DLD1 (cell line): Measurements from ENCODE around the gene REC114.
"Not testable (repeated sequence)": the region's sequence is repeated elsewhere in the genome, so short reads cannot be mapped to it uniquely, and the experiment has no call there.

Experiments
- in situ Hi-C: cut with HindIII; loops from 2 replicates; pipeline ENCODE4 v1.10.0; 2017; ENCODE audit warnings: low sequenced_read_pairs

The REC114 gene

DNA sequence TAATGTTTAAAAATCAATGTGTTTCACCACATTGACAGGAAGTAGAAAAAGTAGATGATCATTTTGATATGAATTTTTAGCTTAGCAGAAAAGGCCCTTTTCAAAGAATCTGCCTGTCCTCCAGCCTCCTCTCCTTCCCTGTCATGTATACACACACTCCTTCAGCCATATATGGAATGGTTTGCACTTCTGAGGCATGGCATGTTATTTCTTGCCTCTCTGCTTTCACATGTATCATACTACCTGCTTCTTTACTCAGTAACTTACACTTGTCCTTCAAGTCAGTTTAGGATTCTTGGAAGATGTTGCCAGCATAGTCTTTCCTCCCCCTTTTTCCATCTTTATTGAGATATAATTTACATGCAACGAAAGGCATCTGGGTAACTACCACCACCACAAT lies 79.0 kb downstream of the REC114 start:
- in situ Hi-C loops, result loop anchor here (10.0 kb wide), 1 partner anchor 163 kb away; the partner anchor contains the start of gene CD276

- in situ Hi-C loops, result loop anchor here (10.0 kb wide), 1 partner anchor 160 kb away; the partner anchor contains the start of gene CD276
Observed at GRCh38 chr15:73524919-73525318, 82.0 kb downstream of the REC114 start.

DNA sequence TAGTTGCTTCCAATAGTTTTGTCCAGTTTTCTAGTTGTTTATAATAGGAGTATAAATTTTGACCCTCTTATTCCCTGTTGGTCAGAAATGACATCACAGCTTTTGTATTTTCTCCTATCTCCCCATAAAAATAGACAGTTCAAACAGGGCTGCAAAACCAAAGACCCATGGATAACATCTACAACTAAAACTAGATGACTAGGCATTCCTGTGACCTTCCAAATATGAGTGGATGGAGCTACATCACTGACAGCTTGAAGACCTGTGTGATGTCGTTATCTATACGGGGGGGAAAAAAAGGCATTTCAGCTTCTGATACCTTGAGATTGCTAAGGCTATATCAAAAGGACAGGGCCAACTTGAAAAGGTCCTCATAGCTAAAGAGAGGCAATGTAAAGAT lies 84.6 kb downstream of the REC114 start:
- in situ Hi-C loops, result loop anchor here (10.0 kb wide), 1 partner anchor 157 kb away; the partner anchor contains the start of gene CD276

GRCh38 chr15:73530649-73531048 lies 87.7 kb downstream of the REC114 start:
- in situ Hi-C loops, result no loop called here

DNA sequence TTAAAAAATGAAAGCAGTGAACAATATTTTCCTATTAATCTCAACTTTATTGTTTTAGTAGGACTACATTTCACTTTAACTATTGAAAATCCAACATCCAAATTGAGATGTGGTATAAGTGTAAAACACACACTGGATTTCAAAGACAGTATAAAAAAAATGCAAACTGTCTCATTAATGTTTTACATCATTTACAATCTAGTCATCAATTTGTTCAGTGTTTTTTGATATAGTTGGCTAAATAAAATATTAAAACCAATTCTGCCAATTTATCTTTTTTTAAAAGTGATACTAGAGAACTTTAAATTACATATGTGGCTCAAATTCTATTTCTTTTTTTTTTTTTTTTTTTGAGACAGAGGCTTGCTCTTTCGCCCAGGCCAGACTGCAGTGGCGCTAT lies 95.2 kb downstream of the REC114 start:
- in situ Hi-C loops, result no loop called here

DNA sequence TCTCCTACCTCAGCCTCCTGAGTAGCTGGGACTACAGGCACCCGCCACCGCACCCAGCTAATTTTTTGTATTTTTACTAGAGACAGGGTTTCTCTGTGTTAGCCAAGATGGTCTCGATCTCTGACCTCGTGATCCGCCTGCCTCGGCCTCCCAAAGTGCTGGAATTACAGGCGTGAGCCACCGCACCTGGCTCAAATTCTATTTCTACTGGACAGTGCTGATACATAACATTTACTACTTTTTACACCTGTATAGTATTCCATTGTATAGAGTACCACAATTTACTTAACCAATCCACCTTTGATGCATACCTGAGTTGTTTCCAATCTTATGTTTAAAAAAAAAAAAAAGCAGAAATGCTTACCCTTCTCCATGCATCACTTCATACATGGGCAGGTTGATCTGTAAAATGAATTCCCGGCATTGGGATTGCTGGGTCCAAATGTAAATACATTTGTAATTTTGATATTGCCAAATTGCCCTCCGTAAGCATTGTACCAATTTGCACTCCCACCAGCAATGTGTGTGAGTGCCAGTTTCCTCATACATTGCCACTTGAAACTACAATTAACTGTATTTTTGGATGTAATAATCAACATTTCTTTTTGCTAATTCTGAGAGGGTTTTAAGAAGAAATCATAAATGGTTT lies 95.7 kb downstream of the REC114 start:
- in situ Hi-C loops, result no loop called here

DNA sequence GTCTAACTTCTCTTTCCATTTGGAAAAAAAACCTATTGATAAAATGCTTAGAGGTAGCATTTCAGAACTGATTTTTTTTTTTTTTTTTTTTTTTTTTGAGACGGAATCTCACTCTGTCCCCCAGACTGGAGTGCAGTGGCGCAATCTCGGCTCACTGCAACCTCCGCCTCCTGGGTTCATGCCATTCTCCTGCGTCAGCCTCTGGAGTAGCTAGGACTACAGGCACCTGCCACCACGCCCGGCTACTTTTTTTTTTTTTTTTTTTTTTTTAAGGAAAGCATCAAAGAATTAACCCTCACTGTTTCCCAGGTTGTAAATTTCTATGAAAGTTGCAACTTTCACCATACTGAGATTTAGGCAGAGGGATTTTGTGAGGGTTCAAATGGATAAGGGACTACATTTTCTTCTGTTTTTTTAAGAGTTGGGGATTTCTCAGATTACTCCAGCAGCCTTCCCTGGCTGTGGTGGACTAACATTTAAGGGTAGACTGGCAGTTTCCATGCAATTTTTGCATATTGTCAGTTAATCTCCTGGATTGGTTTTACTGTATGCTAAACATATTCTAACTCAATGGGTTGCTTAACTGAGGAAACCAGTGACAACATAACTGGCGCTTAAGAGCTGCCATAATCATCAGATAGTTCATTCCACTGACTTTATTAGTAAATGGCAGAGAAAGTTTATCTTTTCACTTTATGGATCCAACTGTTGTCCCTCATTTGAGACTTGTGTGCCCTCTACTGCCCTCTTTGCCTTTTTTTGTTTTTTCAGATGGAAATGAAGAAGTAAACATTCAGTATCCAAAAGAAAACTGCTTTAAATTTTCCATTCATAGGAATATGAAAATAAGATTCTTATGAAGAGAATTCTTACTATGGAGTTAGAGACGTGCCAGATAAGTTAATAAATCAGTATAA lies 96.5 kb downstream of the REC114 start:
- in situ Hi-C loops, result no loop called here

DNA sequence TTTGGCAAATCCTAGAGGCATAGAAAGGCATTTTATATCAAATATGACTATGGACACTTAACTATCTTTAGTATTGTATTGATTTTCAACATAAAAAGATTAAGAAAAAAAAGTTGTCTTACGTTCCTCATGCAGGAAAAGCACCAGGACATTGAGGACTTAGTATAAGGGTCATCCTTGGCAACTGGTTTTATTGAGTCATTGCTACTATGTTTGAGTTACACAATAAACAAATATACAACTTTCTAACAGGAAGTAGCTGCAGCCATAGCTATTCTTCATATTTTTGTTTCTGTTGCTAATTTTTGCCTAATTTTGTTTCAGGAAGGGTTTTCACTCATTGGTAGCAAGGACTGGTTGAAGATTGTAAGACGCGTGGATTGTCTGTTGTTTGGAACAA lies 97.2 kb downstream of the REC114 start:
- in situ Hi-C loops, result no loop called here

DNA sequence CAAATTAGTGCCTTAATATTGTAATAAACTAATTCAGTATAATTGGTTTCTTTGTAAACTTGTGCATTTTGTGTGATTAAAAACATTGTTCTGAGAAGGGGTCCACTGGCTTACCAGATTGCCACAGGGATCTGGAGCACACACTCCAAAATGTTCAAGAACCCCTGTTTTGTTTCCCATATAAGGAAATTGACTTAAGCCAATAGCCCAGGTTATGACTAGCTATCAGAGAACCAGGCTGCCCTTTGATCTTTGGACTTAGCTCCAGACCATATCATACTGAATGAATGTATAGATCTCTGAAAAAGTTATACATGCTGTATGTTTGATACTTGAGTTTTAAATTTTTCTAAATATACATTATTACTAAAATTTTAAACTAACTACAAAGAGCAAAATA lies 98.5 kb downstream of the REC114 start:
- in situ Hi-C loops, result no loop called here

- in situ Hi-C loops, result not testable (repeated sequence)
Observed at GRCh38 chr15:73548925-73549324, 106.0 kb downstream of the REC114 start.

DNA sequence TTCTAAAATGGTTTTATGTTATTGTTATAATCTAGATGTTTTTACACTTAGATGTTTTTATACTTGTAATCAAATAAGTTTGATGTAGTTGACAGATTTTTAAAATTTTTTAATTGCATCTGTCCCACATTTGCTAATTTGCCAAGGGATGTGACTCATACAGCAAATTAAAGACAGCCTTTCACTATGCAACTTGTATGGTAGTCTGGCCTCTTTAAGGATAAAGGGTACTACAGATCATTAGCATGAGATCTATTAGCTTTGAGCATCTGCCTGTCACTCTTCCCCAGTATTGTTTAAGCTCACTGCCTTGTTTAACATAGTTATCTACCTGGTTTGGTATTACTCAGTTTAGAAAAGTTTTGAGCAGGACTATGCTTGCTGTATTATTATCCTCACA lies 107.2 kb downstream of the REC114 start:
- in situ Hi-C loops, result no loop called here

GRCh38 chr15:73555080-73555479 lies 112.1 kb downstream of the REC114 start:
- in situ Hi-C loops, result no loop called here

DNA sequence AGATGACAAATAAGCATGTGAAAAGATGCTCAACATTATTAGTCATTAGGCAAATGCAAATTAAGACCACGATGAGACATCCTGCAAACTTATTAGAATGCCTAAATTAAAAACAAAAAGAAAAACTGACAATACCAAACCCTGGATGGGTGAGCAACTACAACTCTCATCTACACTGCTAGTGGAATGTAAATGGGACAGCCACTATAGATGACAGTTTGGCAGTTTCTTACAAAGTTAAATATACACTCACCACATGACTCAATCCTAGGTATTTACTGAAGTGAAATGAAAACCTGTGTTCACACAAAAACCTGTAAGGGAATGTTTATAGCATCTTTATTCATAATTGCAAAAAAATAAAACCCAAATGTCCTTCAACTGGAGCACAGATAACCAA lies 115.6 kb downstream of the REC114 start:
- in situ Hi-C loops, result no loop called here

DNA sequence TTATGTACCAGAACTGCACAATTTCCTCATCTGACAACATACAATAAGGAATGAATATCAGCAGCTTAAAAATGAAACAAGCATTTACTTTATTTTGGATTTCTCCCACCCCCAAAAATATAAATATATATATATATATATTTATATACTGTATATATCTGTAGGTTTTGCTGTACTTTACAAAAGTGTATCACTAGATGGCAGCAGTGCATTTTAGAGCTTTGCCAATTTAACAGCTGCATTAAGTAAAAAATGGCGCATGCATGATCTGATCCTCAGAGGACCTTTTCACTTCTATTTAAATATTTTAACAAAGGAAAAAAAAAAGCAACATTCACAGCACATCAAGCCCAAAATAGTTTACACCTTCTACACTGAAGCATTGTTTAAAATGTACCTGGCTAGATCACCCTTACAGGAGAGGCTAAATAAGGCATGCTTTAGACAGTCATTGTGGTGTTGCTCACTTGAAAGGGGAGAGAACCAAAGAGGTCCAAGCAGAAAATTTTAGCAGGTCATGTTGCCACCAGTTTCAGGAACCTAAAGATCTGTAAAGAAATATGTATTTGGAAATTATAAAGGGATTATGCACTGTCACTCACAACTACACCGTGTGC lies 117.6 kb downstream of the REC114 start:
- in situ Hi-C loops, result no loop called here

GRCh38 chr15:73564255-73564654 lies 121.3 kb downstream of the REC114 start:
- in situ Hi-C loops, result no loop called here

GRCh38 chr15:73567020-73567419 lies 124.1 kb downstream of the REC114 start:
- in situ Hi-C loops, result no loop called here

GRCh38 chr15:73568564-73569280 lies 125.8 kb downstream of the REC114 start:
- in situ Hi-C loops, result no loop called here

DNA sequence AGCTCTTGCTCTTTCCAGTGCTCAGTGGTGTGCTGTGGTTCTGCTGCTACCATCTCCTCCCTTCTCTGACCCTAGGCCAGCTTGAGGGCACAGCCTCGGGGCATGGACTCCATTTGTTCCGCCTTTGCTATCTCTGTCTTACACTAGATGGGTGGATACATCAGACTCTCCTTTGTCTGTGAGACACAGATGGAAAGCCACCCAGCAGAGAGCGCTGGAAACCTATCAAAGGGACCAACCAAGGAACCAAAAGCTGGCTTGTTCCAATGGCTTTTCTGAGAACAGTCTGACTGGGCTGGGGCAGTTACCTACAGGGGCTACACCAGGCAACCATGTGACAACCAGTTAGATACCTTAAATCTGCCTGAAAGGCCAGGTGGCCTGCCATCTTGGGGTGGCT lies 126.4 kb downstream of the REC114 start:
- in situ Hi-C loops, result no loop called here

DNA sequence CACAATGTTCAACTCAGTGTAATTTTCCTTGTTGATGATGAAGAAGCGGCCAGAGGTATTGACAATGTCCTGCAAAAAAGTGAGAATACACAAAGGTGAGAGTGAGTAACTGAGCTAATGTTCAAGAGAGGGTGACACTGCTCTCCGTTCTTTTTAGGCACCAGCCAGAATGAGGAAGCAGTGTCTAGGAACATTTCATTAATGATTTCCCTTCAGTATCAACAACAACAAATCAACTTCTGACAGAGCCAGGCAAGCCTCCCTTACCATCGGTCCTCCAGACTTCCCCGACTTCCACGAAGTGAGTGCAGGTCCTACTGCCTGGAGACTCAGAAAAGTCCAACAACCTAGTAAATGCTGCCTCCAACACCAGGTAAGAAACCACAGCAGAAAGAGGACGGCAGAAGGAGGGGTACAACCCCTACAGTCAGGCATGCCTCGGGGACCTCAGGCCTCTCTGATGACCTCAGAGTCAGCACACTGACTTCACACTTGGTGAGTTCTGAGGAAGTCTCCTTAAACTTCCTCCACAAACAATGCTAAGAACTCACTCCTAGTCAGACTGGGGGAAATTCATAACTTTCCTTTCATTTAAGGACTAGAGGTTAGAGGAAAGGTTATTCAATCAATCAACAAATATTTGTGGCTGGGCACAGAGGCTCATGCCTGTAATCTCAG lies 127.5 kb downstream of the REC114 start:
- in situ Hi-C loops, result no loop called here

GRCh38 chr15:73571346-73571745 lies 128.4 kb downstream of the REC114 start:
- in situ Hi-C loops, result no loop called here
